GM15510 (cell line): ENCODE data around the gene SPRR1A.

ENCODE experiments used
- POLR2A ChIP-seq: IDR thresholded peaks from 3 replicates; pipeline ENCODE4 v1.6.1; 2011; ENCODE audit warnings: borderline replicate concordance; ENCODE audit not compliant: insufficient read length; ENCODE audit errors: extremely low read depth

The SPRR1A gene

DNA sequence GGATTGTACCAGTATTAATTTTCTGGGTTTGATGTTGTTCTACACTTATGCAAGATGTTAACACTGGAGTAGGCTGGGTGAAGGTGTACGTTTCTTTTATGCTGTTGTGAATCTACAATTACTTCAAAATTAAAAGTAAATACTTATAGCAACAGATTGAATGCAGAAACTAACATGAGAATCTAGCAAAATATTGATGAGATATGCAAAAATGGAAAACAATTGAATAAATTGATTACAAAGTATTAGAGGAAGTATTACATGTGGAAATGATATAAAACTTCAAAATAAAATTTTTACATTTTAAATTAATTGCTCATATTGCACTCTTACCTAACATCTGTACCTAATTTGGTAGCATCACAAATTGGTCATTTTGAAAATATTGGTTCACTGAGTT lies 12.0 kb downstream of the SPRR1A start:
- TF ChIP-seq POLR2A: no peak

DNA sequence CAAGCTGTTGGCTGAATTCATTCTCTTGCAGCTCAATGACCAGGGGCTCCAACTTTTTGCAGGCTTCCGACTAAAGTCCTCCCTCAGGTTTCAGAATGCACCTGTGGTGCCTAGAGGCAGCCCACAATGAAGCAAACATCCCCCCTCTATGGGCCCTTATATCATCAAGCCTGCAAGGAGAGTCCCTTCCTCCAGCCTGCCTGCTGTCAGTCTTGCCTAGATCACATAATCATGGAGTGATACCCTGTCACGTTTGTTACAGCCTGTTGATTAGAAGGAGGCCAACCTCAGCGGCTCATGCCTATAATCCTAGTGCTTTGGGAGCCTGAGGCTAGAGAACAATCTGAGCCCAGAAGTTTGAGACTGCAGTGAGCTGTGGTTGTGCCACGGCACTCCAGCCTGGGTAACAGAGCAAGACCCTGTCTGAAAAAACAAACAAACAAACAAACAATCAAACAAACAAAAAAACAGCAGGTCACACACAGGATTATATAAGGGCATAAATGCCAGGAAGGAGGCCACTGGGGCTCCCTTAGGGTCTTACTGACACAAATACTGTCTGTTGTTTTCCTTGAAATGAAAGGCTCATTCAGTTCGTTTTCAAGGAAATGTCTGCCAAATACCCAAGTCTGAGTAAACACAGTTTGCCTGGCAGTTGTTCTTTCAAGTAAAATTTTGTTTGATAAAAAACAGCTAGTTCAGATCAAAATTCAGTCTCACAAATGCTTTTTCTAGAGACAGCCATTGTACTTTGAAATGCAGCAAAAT lies 12.9 kb downstream of the SPRR1A start:
- TF ChIP-seq POLR2A: no peak

DNA sequence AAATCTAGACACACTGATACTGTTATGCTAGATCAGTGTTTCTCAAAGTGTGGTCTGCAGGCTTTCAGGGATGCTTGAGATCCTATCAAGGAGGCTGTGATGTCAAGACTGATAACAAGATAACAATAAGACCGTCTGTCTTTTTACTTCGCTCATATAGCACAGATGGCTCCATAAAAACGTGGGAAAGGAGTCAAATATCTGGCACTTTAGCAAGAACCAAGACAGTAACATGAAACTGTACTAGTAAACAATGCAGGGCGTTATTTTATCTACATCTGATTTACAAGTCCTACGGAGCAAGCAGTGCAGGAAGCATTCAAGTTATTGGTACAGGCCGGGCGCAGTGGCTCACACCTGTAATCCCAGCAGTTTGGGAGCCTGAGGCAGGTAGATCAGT lies 14.0 kb downstream of the SPRR1A start:
- TF ChIP-seq POLR2A: no peak

DNA sequence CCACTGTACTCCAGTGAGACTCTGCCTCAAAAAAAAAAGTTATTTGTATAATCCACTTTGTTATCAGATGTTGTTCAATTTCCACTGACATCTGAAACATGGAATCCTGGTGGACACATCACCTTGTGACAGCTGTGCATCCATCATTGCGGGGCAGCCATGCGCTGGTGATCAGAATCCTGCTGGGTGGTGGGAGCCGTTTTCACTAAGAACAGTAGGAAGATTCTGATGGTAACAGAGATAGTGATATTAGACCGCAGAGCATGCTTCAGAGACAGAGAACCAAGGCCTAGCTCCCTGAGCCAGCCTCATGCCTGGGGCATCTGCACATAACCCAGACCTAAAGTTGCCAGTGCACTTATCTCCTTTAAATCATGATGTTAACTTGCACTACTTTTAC lies 14.6 kb downstream of the SPRR1A start:
- TF ChIP-seq POLR2A: no peak

DNA sequence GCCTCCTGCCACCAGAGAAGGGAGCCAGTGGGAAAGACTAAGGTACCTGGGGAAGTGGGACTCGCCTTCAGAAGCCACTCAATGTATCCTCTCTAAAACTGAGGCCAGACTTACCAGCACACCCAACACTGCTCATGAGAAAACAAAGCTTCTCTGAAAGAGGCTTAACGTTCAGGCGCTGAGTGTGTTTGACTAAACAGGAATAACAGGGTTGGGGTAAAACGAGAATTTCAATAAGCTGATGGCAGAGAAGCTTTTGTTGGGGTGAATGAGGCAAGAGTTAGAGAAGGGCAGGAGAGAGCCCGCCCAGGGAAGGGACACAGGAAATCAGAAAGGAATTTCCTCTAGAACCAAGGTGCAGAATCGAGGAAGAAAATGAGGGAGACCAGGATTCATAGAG lies 15.9 kb downstream of the SPRR1A start:
- no peak for TF ChIP-seq POLR2A

DNA sequence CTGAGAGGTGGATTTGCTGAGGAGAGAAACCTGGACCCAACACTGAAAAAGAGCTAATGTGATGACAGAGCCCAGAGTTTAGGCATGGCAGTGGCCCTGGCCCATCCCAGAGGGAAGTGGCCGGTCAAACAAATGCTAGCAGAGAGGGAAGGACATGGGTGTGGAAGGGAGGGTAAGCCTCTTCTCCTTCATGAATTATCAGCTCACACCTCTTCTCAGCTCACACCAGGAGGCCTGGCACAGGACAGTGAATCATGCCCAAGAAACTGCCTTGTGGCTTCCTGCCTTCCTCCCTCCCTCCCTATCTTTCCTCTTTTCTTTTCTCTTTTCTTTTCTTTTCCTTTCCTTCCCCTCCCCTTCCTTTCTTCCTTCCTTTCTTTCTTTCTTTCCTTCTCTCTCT lies 16.4 kb downstream of the SPRR1A start:
- TF ChIP-seq POLR2A: no peak

DNA sequence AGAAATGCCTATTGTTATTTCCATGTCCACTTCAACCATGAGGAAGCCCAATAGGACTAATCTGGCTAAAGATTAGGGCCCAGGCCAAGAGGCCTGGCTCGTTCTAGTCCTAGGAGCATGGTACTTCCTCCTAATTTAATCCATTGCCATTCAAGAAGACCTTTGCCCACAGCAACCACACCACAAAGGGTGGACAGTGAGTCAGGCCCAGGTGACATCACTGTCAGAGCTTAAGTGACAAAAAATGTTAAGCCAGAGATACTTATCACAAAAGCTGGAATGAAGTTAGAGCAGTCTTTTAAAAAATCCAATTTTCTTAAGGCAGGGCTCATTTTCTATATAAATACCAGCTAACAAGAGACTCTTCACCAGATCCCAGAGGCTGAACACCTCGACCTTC lies 17.5 kb downstream of the SPRR1A start, which contains the start of gene SPRR3:
Gene SPRR3, plus strand, starts transcription at position 368 of the 400 bp plus-strand sequence. CDS start 1,272 bp downstream, outside the sequence.
- no peak for TF ChIP-seq POLR2A

DNA sequence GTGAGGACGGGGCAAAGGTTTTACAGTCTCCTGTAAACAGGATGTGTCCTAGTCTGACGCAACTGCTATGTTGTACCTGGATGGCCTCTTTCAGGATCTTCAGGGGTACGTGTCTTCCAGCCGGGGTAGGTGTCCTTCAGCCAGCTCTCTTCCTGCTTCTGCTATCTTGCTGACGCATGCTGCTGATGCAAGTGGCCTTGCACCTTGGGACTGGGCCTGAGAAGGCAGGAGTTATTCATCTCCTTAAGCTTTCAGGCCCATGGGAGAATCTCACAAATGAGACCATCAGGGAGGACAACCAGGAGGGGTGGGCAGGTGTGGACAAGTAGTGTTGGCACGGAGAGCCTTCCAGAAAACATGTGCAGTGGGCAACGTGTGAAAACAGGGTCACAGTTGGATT lies 39.2 kb downstream of the SPRR1A start:
- TF ChIP-seq POLR2A: no peak

DNA sequence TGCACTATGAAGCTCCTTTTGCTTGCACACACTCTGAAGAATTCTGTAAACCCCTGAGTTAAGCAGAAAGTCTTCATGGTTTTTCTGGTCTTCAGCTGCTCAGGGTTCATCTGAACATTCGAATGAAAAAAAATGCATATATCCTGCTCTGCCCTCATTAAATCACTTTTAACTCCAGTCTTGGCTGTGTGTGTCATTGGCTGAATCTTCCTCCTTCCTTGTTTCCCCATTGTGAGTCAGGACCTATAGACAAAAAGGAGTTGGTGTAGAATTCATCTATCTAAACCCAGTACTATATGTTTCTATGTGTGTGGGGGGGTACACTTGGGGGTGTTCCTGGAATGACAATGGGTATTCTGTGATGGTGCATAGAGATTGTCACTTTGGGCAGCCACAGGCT lies 40.5 kb downstream of the SPRR1A start:
- no peak for TF ChIP-seq POLR2A

DNA sequence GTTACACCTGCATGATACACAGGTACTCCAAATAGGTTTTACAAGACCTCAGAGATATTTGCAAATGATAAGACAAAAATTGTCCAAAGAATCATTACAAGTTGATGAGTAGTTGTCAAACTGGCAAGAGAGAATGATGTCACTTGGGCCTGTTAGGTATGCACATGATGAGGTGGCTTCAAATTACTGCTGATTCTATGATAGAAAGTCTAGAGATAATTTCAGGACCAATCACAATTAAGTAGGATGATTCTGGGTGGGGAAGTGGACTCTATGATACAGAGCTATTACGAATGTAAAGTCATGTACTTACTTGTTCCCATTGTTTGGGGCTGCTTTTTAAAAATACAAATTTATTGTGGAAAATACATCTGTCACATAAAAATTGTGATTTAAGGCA lies 41.9 kb downstream of the SPRR1A start:
- TF ChIP-seq POLR2A: no peak

DNA sequence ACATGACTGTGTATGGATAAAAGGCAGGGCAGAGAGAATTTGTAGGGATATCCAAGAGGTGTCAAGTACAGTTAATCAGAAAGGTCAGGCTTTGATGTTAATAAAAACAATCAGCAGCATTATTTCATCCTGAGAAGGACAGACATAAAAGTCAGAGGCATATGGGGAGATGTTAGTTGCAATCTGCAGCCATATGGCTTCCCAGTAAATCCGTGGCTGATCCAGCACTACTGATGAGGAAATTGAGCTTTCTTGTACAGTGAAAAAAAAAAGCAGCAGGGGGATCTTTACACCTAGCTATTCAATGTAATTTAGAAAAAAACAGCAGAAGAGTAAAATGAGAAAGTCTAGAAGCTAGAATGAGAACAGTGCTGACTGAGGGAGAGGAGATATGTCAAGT lies 44.9 kb downstream of the SPRR1A start:
- no peak for TF ChIP-seq POLR2A

DNA sequence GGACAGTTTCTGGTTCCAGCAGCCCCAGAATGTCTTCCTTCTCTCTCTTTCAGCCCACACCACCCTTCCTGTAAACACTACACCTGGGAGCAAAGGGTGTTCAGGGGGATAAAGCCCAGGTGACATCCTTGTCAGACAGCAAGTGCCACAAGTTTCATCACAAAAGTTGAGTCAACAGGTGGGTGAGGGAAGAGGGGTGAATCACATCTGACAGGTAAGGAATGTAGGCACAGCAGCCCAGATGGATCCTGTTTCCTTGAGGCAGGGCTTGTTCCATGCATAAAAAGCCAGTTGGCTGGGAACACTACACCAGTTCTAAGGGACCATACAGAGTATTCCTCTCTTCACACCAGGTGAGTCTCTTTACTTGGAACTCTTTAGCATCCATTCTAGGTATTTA lies 47.0 kb downstream of the SPRR1A start, which contains the start of gene SPRR1B:
Gene SPRR1B, plus strand, starts transcription at position 309 of the 400 bp plus-strand sequence. CDS start 1,143 bp downstream, outside the sequence.
- no peak for TF ChIP-seq POLR2A

DNA sequence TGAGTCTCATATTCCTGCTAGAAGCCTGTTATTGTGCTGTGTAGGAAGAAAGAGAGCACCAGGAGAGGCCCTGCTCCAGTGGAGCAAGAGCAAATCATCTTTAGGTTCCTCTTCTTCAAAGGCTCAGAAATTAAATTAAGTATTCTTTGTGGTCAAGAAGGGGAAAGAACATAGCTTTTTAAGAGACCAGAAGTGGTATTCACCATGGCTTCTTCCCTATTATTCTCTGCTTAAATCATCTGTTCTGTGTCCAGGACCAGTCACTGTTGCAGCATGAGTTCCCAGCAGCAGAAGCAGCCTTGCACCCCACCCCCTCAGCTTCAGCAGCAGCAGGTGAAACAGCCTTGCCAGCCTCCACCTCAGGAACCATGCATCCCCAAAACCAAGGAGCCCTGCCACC lies 48.2 kb downstream of the SPRR1A start:
- no peak for TF ChIP-seq POLR2A

DNA sequence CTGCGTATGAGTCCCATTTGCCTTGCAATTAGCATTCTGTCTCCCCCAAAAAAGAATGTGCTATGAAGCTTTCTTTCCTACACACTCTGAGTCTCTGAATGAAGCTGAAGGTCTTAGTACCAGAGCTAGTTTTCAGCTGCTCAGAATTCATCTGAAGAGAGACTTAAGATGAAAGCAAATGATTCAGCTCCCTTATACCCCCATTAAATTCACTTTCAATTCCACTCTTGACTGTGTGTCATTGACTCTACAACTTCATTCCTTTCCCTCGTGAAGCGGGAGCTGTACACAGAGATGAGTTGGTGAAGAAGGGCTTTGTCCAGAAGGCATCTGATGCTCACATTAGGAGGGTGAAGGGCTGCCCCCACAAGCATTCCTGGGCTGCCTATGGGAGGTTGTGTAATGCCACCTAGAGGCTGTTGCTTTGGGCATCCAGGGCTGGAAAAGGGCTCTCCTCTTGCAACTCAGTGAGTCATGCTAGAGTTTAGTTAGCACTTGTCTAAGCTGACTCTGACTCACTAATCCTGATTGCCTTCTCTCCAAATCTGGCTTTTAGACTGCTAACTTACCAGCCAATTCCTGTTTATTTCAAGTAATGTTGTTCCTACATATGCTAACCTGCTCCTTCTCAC lies 48.9 kb downstream of the SPRR1A start:
- TF ChIP-seq POLR2A: no peak

DNA sequence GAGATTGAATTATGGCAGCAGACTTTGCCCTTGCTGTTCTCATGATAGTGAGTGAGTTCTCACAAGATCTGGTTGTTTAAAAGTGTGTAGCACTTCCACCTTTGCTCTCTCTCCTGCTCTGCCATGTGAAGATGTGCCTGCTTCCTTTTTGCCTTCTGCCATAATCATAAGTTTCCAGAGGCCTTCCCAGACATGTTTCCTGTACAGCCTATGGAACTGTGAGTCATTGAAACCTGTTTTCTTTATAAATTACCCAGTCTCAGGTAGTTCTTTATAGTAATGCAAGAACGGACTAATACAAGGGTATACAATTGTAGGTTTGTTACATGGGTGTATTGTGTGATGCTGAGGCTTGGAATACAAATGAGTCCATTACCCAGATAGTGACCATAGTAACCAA lies 51.3 kb downstream of the SPRR1A start:
- TF ChIP-seq POLR2A: no peak
